GM18511 (cell line): ENCODE results near the gene HDLBP.

Experiments used
- ATAC-seq: cut with Tn5 transposase; IDR thresholded peaks from one replicate; pipeline ENCODE4 v1.9.1; 2021; ENCODE audit warnings: mild to moderate bottlenecking, moderate library complexity; ENCODE audit not compliant: unreplicated experiment

The HDLBP gene

GRCh38 chr2:241234066-241234790, 81.2 kb downstream of the HDLBP start:
- ATAC-seq = no peak

GRCh38 chr2:241232736-241233575, 82.5 kb downstream of the HDLBP start:
- no peak for ATAC-seq

- ATAC-seq = no peak
Measured at GRCh38 chr2:241230435-241230834, 85.0 kb downstream of the HDLBP start.

GRCh38 chr2:241229563-241230401, 85.7 kb downstream of the HDLBP start:
- no peak for ATAC-seq

GRCh38 chr2:241228860-241229516, 86.5 kb downstream of the HDLBP start:
- ATAC-seq = no peak

- no peak for ATAC-seq
Measured at GRCh38 chr2:241228081-241228859, 87.2 kb downstream of the HDLBP start.

GRCh38 chr2:241227594-241227993, 87.9 kb downstream of the HDLBP start:
- ATAC-seq = no peak

GRCh38 chr2:241226723-241227572, 88.5 kb downstream of the HDLBP start:
- no peak for ATAC-seq

- no peak for ATAC-seq
Measured at GRCh38 chr2:241225983-241226382, 89.5 kb downstream of the HDLBP start.

- ATAC-seq = no peak
Measured at GRCh38 chr2:241225545-241225944, 89.9 kb downstream of the HDLBP start.

GRCh38 chr2:241224851-241225438, 90.5 kb downstream of the HDLBP start:
- no peak for ATAC-seq

GRCh38 chr2:241224018-241224850, 91.2 kb downstream of the HDLBP start:
- ATAC-seq = no peak

- ATAC-seq = no peak
Measured at GRCh38 chr2:241223211-241224017, 92.1 kb downstream of the HDLBP start.

GRCh38 chr2:241219856-241220356, 95.6 kb downstream of the HDLBP start:
- no peak for ATAC-seq

- no peak for ATAC-seq
Measured at GRCh38 chr2:241219030-241219382, 96.5 kb downstream of the HDLBP start.

GRCh38 chr2:241218131-241219029, 97.1 kb downstream of the HDLBP start:
- ATAC-seq = no peak
